ENCODE measurements around the gene ATG5.

Gene ATG5

DNA sequence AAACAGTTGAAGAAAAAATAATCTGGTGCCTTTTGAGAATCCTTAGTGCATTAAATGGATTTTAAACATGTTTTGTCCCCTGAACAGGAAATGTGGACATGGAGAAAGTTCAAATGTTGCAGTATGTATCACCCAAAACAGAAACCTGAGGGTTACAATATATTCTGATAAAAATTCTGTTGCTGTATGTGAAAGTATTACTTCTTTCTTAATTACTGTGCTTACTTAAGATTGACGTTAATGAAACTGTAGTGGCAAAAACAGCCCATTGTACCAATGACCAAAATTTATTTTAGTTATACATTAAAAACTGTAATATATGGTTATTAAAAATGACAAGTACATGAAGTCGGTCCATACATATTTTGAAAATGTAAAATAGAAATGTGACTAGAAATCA is 138.8 kb downstream of the ATG5 start:
- Histone ChIP-seq H3K27me3 (ENCODE audit: insufficient read depth, low read length) (no peaks in the 10 kb centered on the region), H3K9ac (ENCODE audit: low read depth, low read length) (no peak overlapping the region), H3K27ac (ENCODE audit: low read length) (no peak overlapping the region), H3K4me3 (ENCODE audit: low read length) (no peak overlapping the region), H3K4me1 (ENCODE audit: insufficient read depth, low read length) (peaks cover 9% of the 10 kb centered on the region; the same call in 1 of the 2 replicates), H3K36me3 (ENCODE audit: insufficient read depth, low read depth, low read length) (peaks cover 5% of the 10 kb centered on the region; the same call in 1 of the 2 replicates), H3K9me3 (ENCODE audit: insufficient read depth, low read depth, low read length) (no peaks in the 10 kb centered on the region)

GRCh38 chr6:106186172-106186571 is 139.4 kb downstream of the ATG5 start:
- no peaks in the 10 kb centered on the region for H3K9me3 ChIP-seq (ENCODE audit: insufficient read depth, low read depth, low read length)
- H3K36me3 ChIP-seq (ENCODE audit: insufficient read depth, low read depth, low read length): peaks cover 5% of the 10 kb centered on the region; the same call in 1 of the 2 replicates
- no peak overlapping the region for H3K9ac ChIP-seq (ENCODE audit: low read depth, low read length)
- H3K4me1 ChIP-seq (ENCODE audit: insufficient read depth, low read length): peaks cover 9% of the 10 kb centered on the region; the same call in 1 of the 2 replicates
- no peak overlapping the region for H3K4me3 ChIP-seq (ENCODE audit: low read length)
- H3K27ac ChIP-seq (ENCODE audit: low read length): no peak overlapping the region
- H3K27me3 ChIP-seq (ENCODE audit: insufficient read depth, low read length): no peaks in the 10 kb centered on the region

DNA sequence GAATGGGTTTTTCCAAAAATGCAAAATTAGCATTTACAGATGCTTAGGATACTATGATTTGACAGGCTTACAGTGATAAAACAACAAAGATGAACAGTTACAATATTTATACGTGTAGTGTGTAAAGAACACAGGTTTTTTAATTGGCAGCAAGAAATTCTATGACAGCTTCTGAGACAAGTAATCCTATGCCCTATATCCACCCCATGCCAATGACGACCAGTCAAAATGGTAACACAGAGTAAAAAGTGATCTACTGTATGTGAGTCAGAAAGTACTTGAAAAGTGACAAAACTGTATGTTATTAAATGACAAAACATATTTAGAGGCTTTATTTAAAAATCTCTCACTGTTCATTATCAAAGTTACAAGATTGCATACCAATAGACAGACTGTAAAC is 139.9 kb downstream of the ATG5 start:
- H3K27me3 ChIP-seq (ENCODE audit: insufficient read depth, low read length): no peaks in the 10 kb centered on the region
- H3K4me1 ChIP-seq (ENCODE audit: insufficient read depth, low read length): peaks cover 9% of the 10 kb centered on the region; the same call in 1 of the 2 replicates
- no peak overlapping the region for H3K27ac ChIP-seq (ENCODE audit: low read length)
- H3K9me3 ChIP-seq (ENCODE audit: insufficient read depth, low read depth, low read length): no peaks in the 10 kb centered on the region
- no peak overlapping the region for H3K9ac ChIP-seq (ENCODE audit: low read depth, low read length)
- no peak overlapping the region for H3K4me3 ChIP-seq (ENCODE audit: low read length)
- peaks cover 5% of the 10 kb centered on the region; the same call in 1 of the 2 replicates for H3K36me3 ChIP-seq (ENCODE audit: insufficient read depth, low read depth, low read length)

GRCh38 chr6:106184629-106185028 is 140.9 kb downstream of the ATG5 start:
- Histone ChIP-seq H3K27ac (ENCODE audit: low read length) (no peak overlapping the region), H3K27me3 (ENCODE audit: insufficient read depth, low read length) (no peaks in the 10 kb centered on the region), H3K9me3 (ENCODE audit: insufficient read depth, low read depth, low read length) (no peaks in the 10 kb centered on the region), H3K4me1 (ENCODE audit: insufficient read depth, low read length) (peaks cover 9% of the 10 kb centered on the region; the same call in 1 of the 2 replicates), H3K36me3 (ENCODE audit: insufficient read depth, low read depth, low read length) (peaks cover 5% of the 10 kb centered on the region; the same call in 1 of the 2 replicates), H3K9ac (ENCODE audit: low read depth, low read length) (no peak overlapping the region), H3K4me3 (ENCODE audit: low read length) (no peak overlapping the region)

DNA sequence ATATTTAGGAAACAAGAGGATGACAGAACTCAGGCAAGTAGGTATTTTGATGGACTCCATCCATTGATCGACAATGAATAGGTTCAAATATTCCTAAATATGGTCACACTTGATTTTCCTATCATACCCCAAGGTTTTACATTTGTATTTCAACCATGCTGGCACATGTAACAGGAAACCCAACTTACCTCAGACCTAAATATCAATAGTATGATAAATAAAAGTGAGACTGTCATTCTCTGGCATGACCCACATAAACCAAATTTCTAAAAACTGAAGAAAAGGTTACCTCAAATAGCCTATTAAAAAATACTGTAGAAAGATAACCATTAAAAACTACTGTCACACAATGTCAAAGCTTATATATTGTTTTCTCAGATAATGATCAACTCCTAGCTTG is 142.1 kb downstream of the ATG5 start:
- Histone ChIP-seq H3K27me3 (ENCODE audit: insufficient read depth, low read length) (no peaks in the 10 kb centered on the region), H3K9me3 (ENCODE audit: insufficient read depth, low read depth, low read length) (no peaks in the 10 kb centered on the region), H3K9ac (ENCODE audit: low read depth, low read length) (no peak overlapping the region), H3K4me1 (ENCODE audit: insufficient read depth, low read length) (peaks cover 9% of the 10 kb centered on the region; the same call in 1 of the 2 replicates), H3K27ac (ENCODE audit: low read length) (no peak overlapping the region), H3K36me3 (ENCODE audit: insufficient read depth, low read depth, low read length) (peaks cover 5% of the 10 kb centered on the region; the same call in 1 of the 2 replicates), H3K4me3 (ENCODE audit: low read length) (no peak overlapping the region)

GRCh38 chr6:106182455-106182854 is 143.1 kb downstream of the ATG5 start:
- H3K4me1 ChIP-seq (ENCODE audit: insufficient read depth, low read length): peaks cover 7% of the 10 kb centered on the region; the same call in 1 of the 2 replicates
- no peak overlapping the region for H3K4me3 ChIP-seq (ENCODE audit: low read length)
- no peak overlapping the region for H3K27ac ChIP-seq (ENCODE audit: low read length)
- H3K27me3 ChIP-seq (ENCODE audit: insufficient read depth, low read length): no peaks in the 10 kb centered on the region
- no peak overlapping the region for H3K9ac ChIP-seq (ENCODE audit: low read depth, low read length)
- H3K36me3 ChIP-seq (ENCODE audit: insufficient read depth, low read depth, low read length): peaks cover 5% of the 10 kb centered on the region; the same call in 1 of the 2 replicates
- H3K9me3 ChIP-seq (ENCODE audit: insufficient read depth, low read depth, low read length): no peaks in the 10 kb centered on the region

DNA sequence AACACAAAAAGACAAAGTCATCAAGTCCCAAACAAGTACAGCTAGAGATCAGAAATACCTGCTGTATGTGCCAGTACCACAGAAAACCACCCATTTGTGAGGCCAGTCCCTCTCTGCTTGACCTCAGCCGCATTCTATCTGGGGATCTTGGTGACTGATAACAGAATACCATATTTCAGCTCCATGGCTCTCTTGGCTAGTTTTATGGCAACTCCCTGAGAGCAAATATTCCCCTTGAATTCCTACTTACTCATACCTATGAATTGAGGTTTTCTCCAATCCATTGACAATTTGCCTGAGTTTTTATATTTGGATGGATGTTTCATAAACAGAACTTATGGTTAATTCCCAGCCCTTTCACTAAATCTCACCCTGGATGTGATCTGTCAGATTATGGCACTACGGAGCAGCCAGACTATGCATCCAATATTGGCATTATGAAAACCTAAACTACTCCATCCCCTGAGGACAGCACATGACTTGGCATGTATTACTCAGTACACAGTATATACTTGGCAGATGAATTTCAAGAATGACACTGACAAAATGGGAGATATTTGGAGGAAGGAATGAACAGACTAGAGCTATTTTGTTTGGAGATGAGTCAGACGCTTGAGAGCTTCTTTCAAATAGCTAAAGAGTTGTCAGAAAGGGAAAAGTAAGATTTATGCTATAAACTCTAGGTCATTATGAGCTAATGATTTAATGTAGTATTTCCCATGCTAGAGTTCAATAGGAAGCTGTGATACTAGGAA is 143.7 kb downstream of the ATG5 start:
- Histone ChIP-seq H3K9ac (ENCODE audit: low read depth, low read length) (no peak overlapping the region), H3K4me3 (ENCODE audit: low read length) (no peak overlapping the region), H3K4me1 (ENCODE audit: insufficient read depth, low read length) (peaks cover 1% of the 10 kb centered on the region; the same call in 1 of the 2 replicates), H3K27ac (ENCODE audit: low read length) (no peak overlapping the region), H3K9me3 (ENCODE audit: insufficient read depth, low read depth, low read length) (no peaks in the 10 kb centered on the region), H3K27me3 (ENCODE audit: insufficient read depth, low read length) (no peaks in the 10 kb centered on the region), H3K36me3 (ENCODE audit: insufficient read depth, low read depth, low read length) (peaks cover 5% of the 10 kb centered on the region; the same call in 1 of the 2 replicates)

- Histone ChIP-seq H3K27ac (ENCODE audit: low read length) (no peak overlapping the region), H3K9ac (ENCODE audit: low read depth, low read length) (no peak overlapping the region), H3K36me3 (ENCODE audit: insufficient read depth, low read depth, low read length) (no peaks in the 10 kb centered on the region), H3K4me3 (ENCODE audit: low read length) (no peak overlapping the region), H3K4me1 (ENCODE audit: insufficient read depth, low read length) (no peaks in the 10 kb centered on the region), H3K9me3 (ENCODE audit: insufficient read depth, low read depth, low read length) (no peaks in the 10 kb centered on the region), H3K27me3 (ENCODE audit: insufficient read depth, low read length) (no peaks in the 10 kb centered on the region)
Measured at GRCh38 chr6:106180208-106180607, 145.4 kb downstream of the ATG5 start.

GRCh38 chr6:106178900-106179299 is 146.7 kb downstream of the ATG5 start:
- no peak overlapping the region for H3K9ac ChIP-seq (ENCODE audit: low read depth, low read length)
- H3K9me3 ChIP-seq (ENCODE audit: insufficient read depth, low read depth, low read length): no peaks in the 10 kb centered on the region
- no peak overlapping the region for H3K27ac ChIP-seq (ENCODE audit: low read length)
- H3K36me3 ChIP-seq (ENCODE audit: insufficient read depth, low read depth, low read length): no peaks in the 10 kb centered on the region
- no peak overlapping the region for H3K4me3 ChIP-seq (ENCODE audit: low read length)
- H3K4me1 ChIP-seq (ENCODE audit: insufficient read depth, low read length): no peaks in the 10 kb centered on the region
- H3K27me3 ChIP-seq (ENCODE audit: insufficient read depth, low read length): no peaks in the 10 kb centered on the region

GRCh38 chr6:106177786-106178185 is 147.8 kb downstream of the ATG5 start:
- Histone ChIP-seq H3K4me1 (ENCODE audit: insufficient read depth, low read length) (no peaks in the 10 kb centered on the region), H3K9me3 (ENCODE audit: insufficient read depth, low read depth, low read length) (no peaks in the 10 kb centered on the region), H3K9ac (ENCODE audit: low read depth, low read length) (no peak overlapping the region), H3K4me3 (ENCODE audit: low read length) (no peak overlapping the region), H3K27ac (ENCODE audit: low read length) (no peak overlapping the region), H3K36me3 (ENCODE audit: insufficient read depth, low read depth, low read length) (no peaks in the 10 kb centered on the region), H3K27me3 (ENCODE audit: insufficient read depth, low read length) (no peaks in the 10 kb centered on the region)

- H3K27me3 ChIP-seq (ENCODE audit: insufficient read depth, low read length): no peaks in the 10 kb centered on the region
- H3K36me3 ChIP-seq (ENCODE audit: insufficient read depth, low read depth, low read length): no peaks in the 10 kb centered on the region
- no peaks in the 10 kb centered on the region for H3K9me3 ChIP-seq (ENCODE audit: insufficient read depth, low read depth, low read length)
- H3K9ac ChIP-seq (ENCODE audit: low read depth, low read length): no peak overlapping the region
- H3K4me3 ChIP-seq (ENCODE audit: low read length): no peak overlapping the region
- no peak overlapping the region for H3K27ac ChIP-seq (ENCODE audit: low read length)
- peaks cover 4% of the 10 kb centered on the region; the same call in 1 of the 2 replicates for H3K4me1 ChIP-seq (ENCODE audit: insufficient read depth, low read length)
Measured at GRCh38 chr6:106173124-106173879, 152.3 kb downstream of the ATG5 start.

Measured in iPS-20b (cell line).